A549 (cell line): ENCODE data around the gene BCOR.

ENCODE experiments used
- FOSL2 ChIP-seq, 2 experiments: fragments of 450-650 bp in 1 of 2; fragments of >200 bp in 1 of 2; sonication (Bioruptor Twin) in 1 of 2; formaldehyde crosslinking; IDR thresholded peaks; 2 replicates each; pipeline versions ENCODE4 v1.5.0 to v1.6.1; 2016 to 2020; ENCODE audit warnings: mild to moderate bottlenecking in 1 of 2, moderate library complexity in 1 of 2
- GATA3 ChIP-seq: IDR thresholded peaks from 2 replicates; pipeline ENCODE4 v1.6.1; 2012; ENCODE audit warnings: borderline replicate concordance
- HDAC2 ChIP-seq: fragments of 200-600 bp; sonication (generic); IDR thresholded peaks from 2 replicates; pipeline ENCODE4 v1.6.1; 2016
- PHF8 ChIP-seq: fragments of 200-600 bp; sonication (generic); IDR thresholded peaks from 2 replicates; pipeline ENCODE4 v1.6.1; 2016; ENCODE audit warnings: low read depth, mild to moderate bottlenecking, antibody characterized with exemption, moderate library complexity, borderline replicate concordance
- RARB ChIP-seq: fragments of 250-450 bp; sonication (Bioruptor Pico); IDR thresholded peaks from 2 replicates; pipeline ENCODE4 v1.8.0; 2021; ENCODE audit warnings: mild to moderate bottlenecking, moderate library complexity
- TF ChIP-seq, protein P1 (sequence below): fragments of >200 bp; sonication (Bioruptor Twin); formaldehyde crosslinking; IDR thresholded peaks from 3 replicates; pipeline ENCODE4 v1.5.1; 2016
- TF ChIP-seq, protein P2 (sequence below): fragments of >200 bp; sonication (Bioruptor Twin); formaldehyde crosslinking; IDR thresholded peaks from 3 replicates; pipeline ENCODE4 v1.6.1; 2016

DNA sequence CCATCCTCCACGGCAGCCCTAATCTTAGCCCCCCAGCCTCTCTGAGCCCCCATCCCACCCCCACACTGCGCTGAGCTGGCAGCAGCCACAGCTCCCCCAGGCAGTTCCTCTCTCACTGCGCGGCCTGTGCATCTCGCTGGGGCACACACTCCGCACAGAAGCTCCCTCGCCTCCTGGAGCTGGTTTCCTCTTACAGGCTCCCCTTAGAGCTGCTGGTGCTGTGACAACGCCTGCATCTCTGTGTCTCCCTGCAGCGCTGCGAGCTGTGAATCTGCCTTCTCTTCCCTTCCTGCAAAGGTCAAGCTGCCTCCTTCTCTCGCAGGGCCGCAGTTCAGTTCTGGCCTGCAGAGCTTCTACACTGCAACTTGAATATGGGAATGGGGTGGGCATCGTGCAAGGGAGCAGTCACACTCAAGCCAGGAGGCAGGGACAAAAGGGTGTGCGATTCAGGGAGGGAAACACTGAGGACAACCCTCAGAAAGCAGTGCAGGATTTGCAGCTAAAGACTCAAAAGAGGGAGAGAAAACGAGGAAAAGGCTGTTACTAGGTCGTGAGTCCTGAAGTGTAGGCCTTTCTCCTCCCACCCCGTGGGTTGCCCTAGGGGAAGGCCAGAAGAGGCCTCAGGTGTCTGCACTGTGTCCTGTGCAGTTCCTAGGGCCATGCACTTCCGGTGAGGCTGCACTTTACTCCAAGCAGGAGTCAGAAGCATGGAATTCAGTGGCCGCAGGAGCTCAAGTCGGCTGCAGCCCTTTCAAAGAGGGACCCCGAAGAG is 87.0 kb downstream of the BCOR start:
- TF ChIP-seq, protein P1, sequence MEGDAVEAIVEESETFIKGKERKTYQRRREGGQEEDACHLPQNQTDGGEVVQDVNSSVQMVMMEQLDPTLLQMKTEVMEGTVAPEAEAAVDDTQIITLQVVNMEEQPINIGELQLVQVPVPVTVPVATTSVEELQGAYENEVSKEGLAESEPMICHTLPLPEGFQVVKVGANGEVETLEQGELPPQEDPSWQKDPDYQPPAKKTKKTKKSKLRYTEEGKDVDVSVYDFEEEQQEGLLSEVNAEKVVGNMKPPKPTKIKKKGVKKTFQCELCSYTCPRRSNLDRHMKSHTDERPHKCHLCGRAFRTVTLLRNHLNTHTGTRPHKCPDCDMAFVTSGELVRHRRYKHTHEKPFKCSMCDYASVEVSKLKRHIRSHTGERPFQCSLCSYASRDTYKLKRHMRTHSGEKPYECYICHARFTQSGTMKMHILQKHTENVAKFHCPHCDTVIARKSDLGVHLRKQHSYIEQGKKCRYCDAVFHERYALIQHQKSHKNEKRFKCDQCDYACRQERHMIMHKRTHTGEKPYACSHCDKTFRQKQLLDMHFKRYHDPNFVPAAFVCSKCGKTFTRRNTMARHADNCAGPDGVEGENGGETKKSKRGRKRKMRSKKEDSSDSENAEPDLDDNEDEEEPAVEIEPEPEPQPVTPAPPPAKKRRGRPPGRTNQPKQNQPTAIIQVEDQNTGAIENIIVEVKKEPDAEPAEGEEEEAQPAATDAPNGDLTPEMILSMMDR, result no peak
- TF ChIP-seq PHF8 (no peak), RARB (CRISPR knock-in tag) (no peak), HDAC2 (no peak), GATA3 (no peak), FOSL2 (IDR thresholded peaks at IDR 0.05) (no peak), FOSL2 (CRISPR knock-in tag; IDR thresholded peaks at IDR 0.05) (no peak)
- TF ChIP-seq, protein P2, sequence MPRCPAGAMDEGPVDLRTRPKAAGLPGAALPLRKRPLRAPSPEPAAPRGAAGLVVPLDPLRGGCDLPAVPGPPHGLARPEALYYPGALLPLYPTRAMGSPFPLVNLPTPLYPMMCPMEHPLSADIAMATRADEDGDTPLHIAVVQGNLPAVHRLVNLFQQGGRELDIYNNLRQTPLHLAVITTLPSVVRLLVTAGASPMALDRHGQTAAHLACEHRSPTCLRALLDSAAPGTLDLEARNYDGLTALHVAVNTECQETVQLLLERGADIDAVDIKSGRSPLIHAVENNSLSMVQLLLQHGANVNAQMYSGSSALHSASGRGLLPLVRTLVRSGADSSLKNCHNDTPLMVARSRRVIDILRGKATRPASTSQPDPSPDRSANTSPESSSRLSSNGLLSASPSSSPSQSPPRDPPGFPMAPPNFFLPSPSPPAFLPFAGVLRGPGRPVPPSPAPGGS, result no peak
